K562 (cell line): ENCODE data around the gene DGLUCY. TPM values are rescaled to one million over a fixed set of nuclear protein-coding genes. Genes with fewer than 3 reads are reported as not detected.

Experiments used
- ATAC-seq: fragments of 200-7000 bp; cut with Tn5 transposase; 3 replicates; pipeline ENCODE4 v1.9.1; 2020; ENCODE audit warnings: moderate library complexity
- BruUV-seq: library from RNA; stranded (reverse); fragments of 400-500 nt; replicated peaks from 2 replicates; lab custom pipeline; 2021; lab: Mats Ljungman, UMichigan
- CTCF ChIA-PET: fragments of 300-600 bp; formaldehyde crosslinking; extraction: SDS; loops from one replicate; lab custom pipeline; 2021; ENCODE audit warnings: low intra/inter-chr PET ratio; lab: Yijun Ruan, JAX
- POLR2A ChIA-PET: fragments of 300-600, 350-650 bp; sonication (Branson Sonifier 250); formaldehyde crosslinking; extraction: SDS; loops from one replicate; lab custom pipeline; 2021; ENCODE audit warnings: antibody characterized with exemption, inconsistent platforms; lab: Yijun Ruan, JAX
- DNase-seq, 4 experiments: peaks; one replicate each; pipeline versions ENCODE4 v3.0.0 to v3.0.0-alpha.2; 2011 to 2018; ENCODE audit warnings: low spot score in 3 of 4, mixed read lengths in 3 of 4; ENCODE audit errors: extremely low read depth in 1 of 4
- FAIRE-seq: peaks from 2 replicates; lab custom pipeline; 2011; peaks lifted over from hg19 to GRCh38; lab: Jason Lieb, UNC
- H2AFZ ChIP-seq: 2 replicates; pipeline ENCODE4 v1.6.0; 2011; ENCODE audit warnings: low read depth, low read length, control low read depth, inconsistent platforms
- H3K27ac ChIP-seq: fragments of 200-600 bp; 3 replicates; pipeline ENCODE4 v1.8.0; 2011; ENCODE audit warnings: low read depth, mild to moderate bottlenecking, control low read depth, inconsistent platforms, low read length, moderate library complexity, mixed read lengths; ENCODE audit errors: extremely low read depth
- H3K27me3 ChIP-seq, 2 experiments: fragments of 300-600 bp in 1 of 2; 2 replicates in 1 of 2; 3 replicates in 1 of 2; pipeline versions ENCODE4 v1.6.0 to v1.8.0; 2011; ENCODE audit warnings: inconsistent platforms in 2 of 2, low read length in 2 of 2, mild to moderate bottlenecking in 1 of 2, mixed read lengths in 1 of 2, moderate library complexity in 1 of 2; ENCODE audit not compliant: control insufficient read depth in 2 of 2, insufficient read depth in 2 of 2
- H3K36me3 ChIP-seq: fragments of 300-600 bp; 3 replicates; pipeline ENCODE4 v1.8.0; 2011; ENCODE audit warnings: mild to moderate bottlenecking, low read length, inconsistent platforms; ENCODE audit not compliant: control insufficient read depth, insufficient read depth
- H3K4me1 ChIP-seq, 2 experiments: fragments of 200-600 bp in 1 of 2; replicated peaks in 1 of 2; 2 replicates in 1 of 2; 3 replicates in 1 of 2; pipeline versions ENCODE4 v1.5.1 to v1.8.0; 2011; ENCODE audit warnings: inconsistent platforms in 2 of 2, low read length in 2 of 2, mild to moderate bottlenecking in 1 of 2, mixed read lengths in 1 of 2, moderate library complexity in 1 of 2; ENCODE audit not compliant: control insufficient read depth in 2 of 2, insufficient read depth in 2 of 2
- H3K4me2 ChIP-seq: 2 replicates; pipeline ENCODE4 v1.6.1; 2011; ENCODE audit warnings: low read length, control low read depth, inconsistent platforms, mixed read lengths; ENCODE audit not compliant: insufficient read depth
- H3K4me3 ChIP-seq: fragments of 200-600 bp; sonication (generic), shearing (Covaris generic); 2 replicates; pipeline ENCODE4 v1.5.1; 2016; ENCODE audit warnings: control low read depth, inconsistent platforms
- H3K79me2 ChIP-seq: fragments of 200-600 bp; 3 replicates; pipeline ENCODE4 v1.8.0; 2011; ENCODE audit warnings: low read length, inconsistent platforms; ENCODE audit not compliant: control insufficient read depth, insufficient read depth
- H3K9ac ChIP-seq, 2 experiments: 2 replicates each; pipeline versions ENCODE4 v1.6.0 to v1.6.1; 2011; ENCODE audit warnings: low read depth in 2 of 2, low read length in 2 of 2, control low read depth in 1 of 2, inconsistent platforms in 1 of 2, mild to moderate bottlenecking in 1 of 2, mixed read lengths in 1 of 2; ENCODE audit not compliant: insufficient read depth in 1 of 2
- H3K9me1 ChIP-seq: one replicate; pipeline ENCODE4 v1.6.0; 2011; ENCODE audit warnings: inconsistent platforms, mild to moderate bottlenecking, low read length, moderate library complexity; ENCODE audit not compliant: control insufficient read depth, insufficient read depth
- H3K9me3 ChIP-seq: replicated peaks from 2 replicates; pipeline ENCODE4 v1.5.1; 2011; ENCODE audit warnings: low read depth, low read length, inconsistent platforms; ENCODE audit not compliant: control insufficient read depth, insufficient read depth
- H4K20me1 ChIP-seq: replicated peaks from 2 replicates; pipeline ENCODE4 v1.6.1; 2011; ENCODE audit warnings: low read length, inconsistent platforms, mixed read lengths; ENCODE audit not compliant: control insufficient read depth, insufficient read depth
- BCOR ChIP-seq: fragments of 450-650 bp; IDR thresholded peaks from 2 replicates; pipeline ENCODE4 v1.6.1; 2016
- MYBL2 ChIP-seq, 2 experiments: fragments of 450-650 bp in 1 of 2; sonication (generic) in 1 of 2; formaldehyde crosslinking in 1 of 2; IDR thresholded peaks; 2 replicates each; pipeline versions ENCODE4 v1.6.1 to v1.8.1; 2017 to 2022; ENCODE audit warnings: borderline replicate concordance in 1 of 2, inconsistent platforms in 1 of 2, low read depth in 1 of 2, mild to moderate bottlenecking in 1 of 2, missing genetic modification reagents in 1 of 2, moderate library complexity in 1 of 2
- POU5F1 ChIP-seq: fragments of 150-350 bp; IDR thresholded peaks from 2 replicates; pipeline ENCODE4 v1.6.1; 2014; ENCODE audit warnings: borderline replicate concordance, low read length, low read depth, mild to moderate bottlenecking; ENCODE audit not compliant: partially characterized antibody
- RHOXF2B ChIP-seq: fragments of 250-450 bp; sonication (Bioruptor Pico); conservative IDR thresholded peaks from 2 replicates; pipeline ENCODE4 v1.5.1; 2021
- TAF7 ChIP-seq: fragments of 450-650 bp; IDR thresholded peaks from 2 replicates; pipeline ENCODE4 v1.6.1; 2016; ENCODE audit warnings: missing genetic modification characterization, missing compliant biosample characterization
- TRIM28 ChIP-seq: fragments of 450-650 bp; IDR thresholded peaks from 2 replicates; pipeline ENCODE4 v1.6.1; 2017
- U2AF2 ChIP-seq: fragments of 200-400 bp; formaldehyde crosslinking; optimal IDR thresholded peaks from 2 replicates; pipeline ENCODE3; 2017; ENCODE audit warnings: low read depth, mild to moderate bottlenecking, low read length
- ZNF143 ChIP-seq: sonication (generic); formaldehyde crosslinking; IDR thresholded peaks from 2 replicates; pipeline ENCODE4 v1.9.0; 2022; ENCODE audit warnings: mild to moderate bottlenecking, missing genetic modification reagents
- ZNF696 ChIP-seq: fragments of 250-450 bp; sonication (Bioruptor Pico); conservative IDR thresholded peaks from 2 replicates; pipeline ENCODE4 v1.4.0; 2020; ENCODE audit warnings: mild to moderate bottlenecking, moderate library complexity
- WGBS: fragments of 100-300 bp; shearing (Covaris generic); methylation state at CpG from one replicate; pipeline ENCODE4 v1.1.6; 2016; ENCODE audit warnings: low coverage, mixed read lengths; ENCODE audit not compliant: insufficient coverage; ENCODE audit errors: missing lambda C conversion rate; 5-methylcytosine and 5-hydroxymethylcytosine counted together
- in situ Hi-C: fragments of 300-500 bp; cut with MboI; formaldehyde crosslinking; loops from 4 replicates; pipeline ENCODE4 v1.15.0; 2018; ENCODE audit warnings: inconsistent platforms, mixed read lengths
- intact Hi-C: fragments of 100-400 bp; cut with micrococcal nuclease; formaldehyde crosslinking; loops from 2 replicates; pipeline ENCODE4 v1.14.2; 2022
- polyA plus RNA-seq, 8 experiments: library from polyadenylated mRNA; depleted of rRNA in 4 of 8; stranded (reverse) in 5 of 8; unstranded in 3 of 8; fragments of >200 nt; fragmentation: Nextera tagmentation in 2 of 8; fragmentation: Illumina TruSeq in 1 of 8; extraction: Ambion mirVana in 2 of 8; extraction: Trizol in 1 of 8; gene quantifications; 2 replicates each; pipeline versions ENCODE4 v1.2.1 to v1.2.3, GENCODE V29; 2011 to 2014; ENCODE audit warnings: inconsistent platforms in 1 of 8, missing spikeins in 1 of 8
- total RNA-seq, 7 experiments: library from RNA; depleted of rRNA in 6 of 7; stranded (reverse); fragments of >200 nt in 6 of 7; fragmentation: Illumina TruSeq in 2 of 7; extraction: Trizol in 2 of 7; gene quantifications; 2 replicates each; pipeline versions ENCODE4 v1.2.1 to v1.2.3, GENCODE V29; 2011 to 2021; ENCODE audit warnings: low replicate concordance in 1 of 7
- TF ChIP-seq, protein P1 (sequence below): fragments of 250-450 bp; sonication (Bioruptor Pico); IDR thresholded peaks from 2 replicates; pipeline ENCODE4 v1.8.0; 2022; ENCODE audit warnings: moderate library complexity, mild to moderate bottlenecking, inconsistent platforms
- TF ChIP-seq, protein P2 (sequence below): fragments of 250-450 bp; sonication (Bioruptor Pico); IDR thresholded peaks from 2 replicates; pipeline ENCODE4 v1.5.0; 2021

DGLUCY gene
- total and polyA plus RNA-seq, 9 of the 15 experiments (the other 6 are each of a cell fraction or from before 2014, with no cell fraction given) = 9.9 to 28.4 (median 21.0) TPM

DNA sequence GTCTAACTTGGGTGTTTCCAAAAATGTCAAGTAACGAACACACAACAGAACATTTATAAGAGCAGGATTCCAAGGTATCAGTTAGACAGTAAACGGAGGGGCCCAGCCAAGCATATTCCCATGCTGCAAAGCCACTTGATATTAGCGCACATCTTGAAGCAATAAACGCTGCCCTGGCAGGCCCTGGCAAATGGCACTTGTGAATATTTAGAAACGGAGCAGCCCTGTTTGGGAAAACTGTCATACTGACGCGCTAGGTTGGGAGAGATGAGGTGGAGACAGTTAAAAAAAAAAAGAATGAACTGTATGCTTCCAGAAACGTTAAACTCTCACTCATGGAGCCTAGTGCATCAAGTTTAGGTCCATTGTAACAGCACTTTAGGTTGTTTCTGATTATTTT is 9.3 kb downstream of the DGLUCY start:
- H3K4me3 ChIP-seq = no peak overlapping the region
- FAIRE-seq = no peak
- 85% methylated on average over 5 of the region's 8 CpGs for WGBS
- no peak for ATAC-seq
- peaks cover 18% of the 10 kb centered on the region; the same call in 2 of the 3 replicates for H3K36me3 ChIP-seq
- H3K79me2 ChIP-seq = peaks cover 18% of the 10 kb centered on the region
- peaks cover 5 to 6% of the 10 kb centered on the region in 2 experiments; a peak in 3 of 5 replicates for H3K4me1 ChIP-seq
- H3K9ac ChIP-seq = no peak overlapping the region
- no peak overlapping the region for H2AFZ ChIP-seq
- no TSS peak for BruUV-seq
- intact Hi-C loops (no loop called here), in situ Hi-C loops (no loop called here)
- TF ChIP-seq ZNF143 (CRISPR knock-in tag) (no peak), TAF7 (tag) (no peak), BCOR (no peak), MYBL2 (IDR thresholded peaks at IDR 0.05; ENCODE audit: low read depth) (no peak), MYBL2 (CRISPR knock-in tag; IDR thresholded peaks at IDR 0.05; ENCODE audit: borderline replicate concordance) (no peak), RHOXF2B (no peak), TRIM28 (no peak), U2AF2 (no peak), ZNF696 (CRISPR knock-in tag) (no peak), POU5F1 (no peak)
- TF ChIP-seq, protein P1, sequence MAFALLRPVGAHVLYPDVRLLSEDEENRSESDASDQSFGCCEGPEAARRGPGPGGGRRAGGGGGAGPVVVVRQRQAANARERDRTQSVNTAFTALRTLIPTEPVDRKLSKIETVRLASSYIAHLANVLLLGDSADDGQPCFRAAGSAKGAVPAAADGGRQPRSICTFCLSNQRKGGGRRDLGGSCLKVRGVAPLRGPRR (CRISPR knock-in tag) = no peak
- TF ChIP-seq, protein P2, sequence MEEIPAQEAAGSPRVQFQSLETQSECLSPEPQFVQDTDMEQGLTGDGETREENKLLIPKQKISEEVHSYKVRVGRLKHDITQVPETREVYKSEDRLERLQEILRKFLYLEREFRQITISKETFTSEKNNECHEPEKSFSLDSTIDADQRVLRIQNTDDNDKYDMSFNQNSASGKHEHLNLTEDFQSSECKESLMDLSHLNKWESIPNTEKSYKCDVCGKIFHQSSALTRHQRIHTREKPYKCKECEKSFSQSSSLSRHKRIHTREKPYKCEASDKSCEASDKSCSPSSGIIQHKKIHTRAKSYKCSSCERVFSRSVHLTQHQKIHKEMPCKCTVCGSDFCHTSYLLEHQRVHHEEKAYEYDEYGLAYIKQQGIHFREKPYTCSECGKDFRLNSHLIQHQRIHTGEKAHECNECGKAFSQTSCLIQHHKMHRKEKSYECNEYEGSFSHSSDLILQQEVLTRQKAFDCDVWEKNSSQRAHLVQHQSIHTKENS (CRISPR knock-in tag) = no peak
- no peak overlapping the region for H3K27ac ChIP-seq
- no peaks in the 10 kb centered on the region for H3K9me3 ChIP-seq
- H3K9me1 ChIP-seq = no peaks in the 10 kb centered on the region
- CTCF ChIA-PET = no interaction called here
- no peaks in the 10 kb centered on the region for H4K20me1 ChIP-seq
- POLR2A ChIA-PET = no interaction called here
- no peaks in the 10 kb centered on the region for H3K27me3 ChIP-seq
- H3K4me2 ChIP-seq = no peak overlapping the region
- no peak for DNase-seq
